Epithelial cell of esophagus (primary cell): ENCODE data around the gene PTGS1.

Experiments
- DNase-seq: peaks from one replicate; pipeline ENCODE4 v3.0.0; 2010; ENCODE audit warnings: low read depth
- H3K4me3 ChIP-seq: 2 replicates; pipeline ENCODE4 v1.5.1; 2011; ENCODE audit warnings: mild to moderate bottlenecking, low read length, control low read depth
- CTCF ChIP-seq: IDR thresholded peaks from 2 replicates; pipeline ENCODE4 v1.5.1; 2011; ENCODE audit warnings: low read depth, mild to moderate bottlenecking, low read length, control low read depth, inconsistent platforms; ENCODE audit not compliant: insufficient read depth; ENCODE audit errors: missing control alignments

Gene PTGS1

GRCh38 chr9:122346478-122347347 is 24.1 kb upstream of the PTGS1 start:
- peak; percentile 17 for DNase-seq
- no peak for TF ChIP-seq CTCF
- peak overlapping the region; percentile 45 for H3K4me3 ChIP-seq

GRCh38 chr9:122347348-122348287 is 23.2 kb upstream of the PTGS1 start:
- peak; percentile 13 for TF ChIP-seq CTCF
- peak; percentile 50 for DNase-seq
- peak overlapping the region; percentile 45 for H3K4me3 ChIP-seq

- H3K4me3 ChIP-seq: no peak overlapping the region
- TF ChIP-seq CTCF: no peak
- DNase-seq: no peak
These were observed 22.5 kb upstream of the PTGS1 start for GRCh38 chr9:122348288-122348777.

GRCh38 chr9:122348791-122349190 is 22.0 kb upstream of the PTGS1 start:
- no peak for DNase-seq
- TF ChIP-seq CTCF: no peak
- H3K4me3 ChIP-seq: no peak overlapping the region

GRCh38 chr9:122349201-122349600 is 21.6 kb upstream of the PTGS1 start:
- no peak for TF ChIP-seq CTCF
- H3K4me3 ChIP-seq: no peak overlapping the region
- DNase-seq: no peak

- peak; percentile 94 for TF ChIP-seq CTCF
- H3K4me3 ChIP-seq: no peak overlapping the region
- DNase-seq: peak; percentile 70
These were observed 20.1 kb upstream of the PTGS1 start for GRCh38 chr9:122350577-122351355.
